SK-N-SH (cell line): ENCODE measurements around the gene MALRD1. TPM values are rescaled to one million over a fixed set of nuclear protein-coding genes. Genes with fewer than 3 reads are reported as not detected.

ENCODE experiments used
- CTCF ChIA-PET: fragments of 300-600, 350-600 bp; formaldehyde crosslinking; extraction: SDS; loops from one replicate; lab custom pipeline; 2021; lab: Yijun Ruan, JAX
- POLR2A ChIA-PET: fragments of 350-600 bp; sonication (Branson Sonifier 250); formaldehyde crosslinking; extraction: SDS; loops from one replicate; lab custom pipeline; 2020; ENCODE audit warnings: antibody characterized with exemption, inconsistent platforms; lab: Yijun Ruan, JAX
- DNase-seq: peaks from one replicate; pipeline ENCODE4 v3.0.0; 2012
- H2AFZ ChIP-seq: fragments of 200-600 bp; sonication (generic); 2 replicates; pipeline ENCODE4 v1.8.1; 2016; ENCODE audit warnings: antibody characterized with exemption, mild to moderate bottlenecking, low read depth
- H3F3A ChIP-seq: fragments of 200-600 bp; sonication (generic); replicated peaks from 2 replicates; pipeline ENCODE3; 2016; ENCODE audit warnings: antibody characterized with exemption, mild to moderate bottlenecking; ENCODE audit not compliant: insufficient read depth
- H3K27ac ChIP-seq, 2 experiments: fragments of 200-500 bp in 1 of 2; fragments of 200-600 bp in 1 of 2; sonication (Bioruptor generic) in 1 of 2; sonication (generic), shearing (Covaris generic) in 1 of 2; 2 replicates each; pipeline versions ENCODE4 v1.5.1 to v1.6.1; 2014 to 2016; ENCODE audit warnings: low read depth in 2 of 2, inconsistent platforms in 1 of 2, low read length in 1 of 2, mild to moderate bottlenecking in 1 of 2, mixed read lengths in 1 of 2
- H3K27me3 ChIP-seq: fragments of 200-600 bp; sonication (generic), shearing (Covaris generic); 2 replicates; pipeline ENCODE4 v1.6.1; 2016; ENCODE audit warnings: mixed run types; ENCODE audit not compliant: insufficient read depth
- H3K36me3 ChIP-seq, 2 experiments: fragments of 200-500 bp in 1 of 2; fragments of 200-600 bp in 1 of 2; sonication (Bioruptor generic) in 1 of 2; sonication (generic) in 1 of 2; replicated peaks in 1 of 2; 2 replicates each; pipeline versions ENCODE3 to v1.5.1; 2014 to 2016; ENCODE audit warnings: low read length in 1 of 2, mild to moderate bottlenecking in 1 of 2; ENCODE audit not compliant: insufficient read depth in 2 of 2, control insufficient read depth in 1 of 2
- H3K4me1 ChIP-seq, 2 experiments: fragments of 200-500 bp in 1 of 2; fragments of 200-600 bp in 1 of 2; sonication (Bioruptor generic) in 1 of 2; sonication (generic), shearing (Covaris generic) in 1 of 2; 2 replicates each; pipeline versions ENCODE4 v1.5.1 to v1.6.1; 2014 to 2016; ENCODE audit warnings: low read depth in 1 of 2, low read length in 1 of 2, mixed run types in 1 of 2; ENCODE audit not compliant: insufficient read depth in 2 of 2, control insufficient read depth in 1 of 2
- H3K4me2 ChIP-seq: fragments of 200-600 bp; sonication (generic), shearing (Covaris generic); 2 replicates; pipeline ENCODE4 v1.6.1; 2017; ENCODE audit warnings: mixed run types
- H3K4me3 ChIP-seq, 2 experiments: fragments of 200-500 bp in 1 of 2; fragments of 200-600 bp in 1 of 2; sonication (Bioruptor generic) in 1 of 2; sonication (generic), shearing (Covaris generic) in 1 of 2; 2 replicates each; pipeline versions ENCODE4 v1.5.1 to v1.8.1; 2014 to 2016; ENCODE audit warnings: low read depth in 2 of 2, inconsistent platforms in 1 of 2, low read length in 1 of 2, mild to moderate bottlenecking in 1 of 2, mixed read lengths in 1 of 2, moderate library complexity in 1 of 2
- H3K79me2 ChIP-seq: fragments of 200-600 bp; sonication (generic); 2 replicates; pipeline ENCODE4 v1.8.1; 2017; ENCODE audit warnings: mild to moderate bottlenecking; ENCODE audit not compliant: insufficient read depth
- H3K9ac ChIP-seq: fragments of 200-600 bp; sonication (generic); 2 replicates; pipeline ENCODE4 v1.6.1; 2017; ENCODE audit warnings: mixed run types
- H3K9me2 ChIP-seq: fragments of 200-600 bp; sonication (generic); 2 replicates; pipeline ENCODE4 v1.6.1; 2017; ENCODE audit warnings: mixed run types
- H3K9me3 ChIP-seq: fragments of 200-600 bp; sonication (generic); 2 replicates; pipeline ENCODE4 v1.6.1; 2017; ENCODE audit warnings: mixed run types, mild to moderate bottlenecking, moderate library complexity
- H4K20me1 ChIP-seq: fragments of 200-600 bp; sonication (generic); 2 replicates; pipeline ENCODE4 v1.6.1; 2017; ENCODE audit warnings: mild to moderate bottlenecking, mixed run types; ENCODE audit not compliant: insufficient read depth
- CHD2 ChIP-seq: fragments of 150-350 bp; IDR thresholded peaks from 2 replicates; pipeline ENCODE4 v1.6.1; 2018; ENCODE audit warnings: low read length; ENCODE audit not compliant: partially characterized antibody
- EP300 ChIP-seq, 2 experiments: IDR thresholded peaks; 2 replicates each; pipeline versions ENCODE4 v1.4.0 to v1.6.1; 2012; ENCODE audit warnings: borderline replicate concordance in 1 of 2, low read depth in 1 of 2, low read length in 1 of 2
- EZH2phosphoT487 ChIP-seq: fragments of 200-600 bp; sonication (generic); IDR thresholded peaks from 2 replicates; pipeline ENCODE4 v1.6.1; 2017; ENCODE audit warnings: low read depth, mixed run types, mild to moderate bottlenecking, antibody characterized with exemption, moderate library complexity, borderline replicate concordance
- FOSL2 ChIP-seq: IDR thresholded peaks from 2 replicates; pipeline ENCODE4 v1.4.0; 2012; ENCODE audit warnings: low read depth, mild to moderate bottlenecking, moderate library complexity, borderline replicate concordance
- FOXJ3 ChIP-seq: sonication (generic); formaldehyde crosslinking; IDR thresholded peaks from 2 replicates; pipeline ENCODE4 v1.5.1; 2020; ENCODE audit warnings: mild to moderate bottlenecking, missing genetic modification reagents
- FOXM1 ChIP-seq: IDR thresholded peaks from 2 replicates; pipeline ENCODE4 v1.4.0; 2012; ENCODE audit warnings: low read depth, mild to moderate bottlenecking
- IRF3 ChIP-seq: fragments of 150-350 bp; IDR thresholded peaks from 2 replicates; pipeline ENCODE4 v1.6.1; 2016; ENCODE audit warnings: mild to moderate bottlenecking, low read depth, low read length
- NFIC ChIP-seq: IDR thresholded peaks from 2 replicates; pipeline ENCODE4 v1.4.0; 2012; ENCODE audit warnings: borderline replicate concordance
- NRF1 ChIP-seq: IDR thresholded peaks from 2 replicates; pipeline ENCODE4 v1.6.1; 2012; ENCODE audit warnings: low read depth, mild to moderate bottlenecking, low read length
- REST ChIP-seq: IDR thresholded peaks from 2 replicates; pipeline ENCODE4 v1.6.1; 2012; ENCODE audit warnings: mild to moderate bottlenecking, low read depth, low read length, moderate library complexity
- RFX5 ChIP-seq: IDR thresholded peaks from 2 replicates; pipeline ENCODE4 v1.6.1; 2012; ENCODE audit warnings: mild to moderate bottlenecking, improper control_type of control experiment, low read length
- SMC3 ChIP-seq: IDR thresholded peaks from 2 replicates; pipeline ENCODE4 v1.6.1; 2012; ENCODE audit warnings: low read depth, low read length, improper control_type of control experiment
- YY1 ChIP-seq: IDR thresholded peaks from 2 replicates; pipeline ENCODE4 v1.4.0; 2012; ENCODE audit warnings: low read depth, mild to moderate bottlenecking
- WGBS: methylation state at CpG from one replicate; pipeline ENCODE4 v1.1.6; 2017; ENCODE audit warnings: low lambda C conversion rate; 5-methylcytosine and 5-hydroxymethylcytosine counted together
- polyA plus RNA-seq, 3 experiments: library from polyadenylated mRNA; depleted of rRNA; stranded (reverse); fragments of >200 nt; gene quantifications; 2 replicates each; pipeline ENCODE4 v1.2.3, GENCODE V29; 2012
- TF ChIP-seq, protein P1 (sequence below): IDR thresholded peaks from 2 replicates; pipeline ENCODE4 v1.4.0; 2012; ENCODE audit warnings: low read depth, borderline replicate concordance

Gene MALRD1
- polyA plus RNA-seq, 1 of the 3 experiments (the other 2 are of a cell fraction) = not detected

- Histone ChIP-seq H3K27me3 (no peaks in the 10 kb centered on the region), H3K36me3 (no peaks in the 10 kb centered on the region), H3K9me2 (no peaks in the 10 kb centered on the region), H4K20me1 (no peaks in the 10 kb centered on the region), H2AFZ (no peak overlapping the region)
- no peak for DNase-seq
- TF ChIP-seq NRF1 = no peak
- no peak for TF ChIP-seq NFIC
- TF ChIP-seq, protein P1, sequence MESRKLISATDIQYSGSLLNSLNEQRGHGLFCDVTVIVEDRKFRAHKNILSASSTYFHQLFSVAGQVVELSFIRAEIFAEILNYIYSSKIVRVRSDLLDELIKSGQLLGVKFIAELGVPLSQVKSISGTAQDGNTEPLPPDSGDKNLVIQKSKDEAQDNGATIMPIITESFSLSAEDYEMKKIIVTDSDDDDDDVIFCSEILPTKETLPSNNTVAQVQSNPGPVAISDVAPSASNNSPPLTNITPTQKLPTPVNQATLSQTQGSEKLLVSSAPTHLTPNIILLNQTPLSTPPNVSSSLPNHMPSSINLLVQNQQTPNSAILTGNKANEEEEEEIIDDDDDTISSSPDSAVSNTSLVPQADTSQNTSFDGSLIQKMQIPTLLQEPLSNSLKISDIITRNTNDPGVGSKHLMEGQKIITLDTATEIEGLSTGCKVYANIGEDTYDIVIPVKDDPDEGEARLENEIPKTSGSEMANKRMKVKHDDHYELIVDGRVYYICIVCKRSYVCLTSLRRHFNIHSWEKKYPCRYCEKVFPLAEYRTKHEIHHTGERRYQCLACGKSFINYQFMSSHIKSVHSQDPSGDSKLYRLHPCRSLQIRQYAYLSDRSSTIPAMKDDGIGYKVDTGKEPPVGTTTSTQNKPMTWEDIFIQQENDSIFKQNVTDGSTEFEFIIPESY = no peak
- TF ChIP-seq CHD2 = no peak
- TF ChIP-seq YY1 = no peak
- TF ChIP-seq REST = no peak
- TF ChIP-seq RFX5 = no peak
- no peak for TF ChIP-seq EP300 (IDR thresholded peaks at IDR 0.05; ENCODE audit: borderline replicate concordance in 1 of 2, low read depth in 1 of 2, low read length in 1 of 2)
- no peak for TF ChIP-seq EZH2phosphoT487
- no peak for TF ChIP-seq FOXM1
- TF ChIP-seq FOXJ3 (CRISPR knock-in tag) = no peak
- TF ChIP-seq IRF3 = no peak
- TF ChIP-seq SMC3 = no peak
- no peak for TF ChIP-seq FOSL2
- TF ChIP-seq, all 33 proteins: peak for 0
- Histone ChIP-seq H3K4me1 (peaks cover 0 to 4% of the 10 kb centered on the region in 2 experiments; a peak in 1 of 4 replicates), H3K4me3 (no peak overlapping the region), H3F3A (no peaks in the 10 kb centered on the region), H3K9me3 (no peaks in the 10 kb centered on the region), H3K4me2 (no peak overlapping the region), H3K27ac (no peak overlapping the region), H3K79me2 (no peaks in the 10 kb centered on the region), H3K9ac (no peak overlapping the region)
- POLR2A ChIA-PET = no interaction called here
- WGBS = 26% methylated on average over 2 of the region's 2 CpGs
- CTCF ChIA-PET = no interaction called here
Observed at GRCh38 chr10:19250546-19250945, 201.9 kb downstream of the MALRD1 start.
